K562 (cell line): ENCODE results near the gene DYRK1A. TPM values are rescaled to one million over a fixed set of nuclear protein-coding genes. Genes with fewer than 3 reads are reported as not detected.

Experiments
- ATF1 ChIP-seq, 2 experiments: fragments of 450-650 bp in 1 of 2; IDR thresholded peaks; 2 replicates each; pipeline ENCODE4 v1.6.1; 2016; ENCODE audit warnings: missing compliant biosample characterization in 1 of 2, missing genetic modification characterization in 1 of 2
- BACH1 ChIP-seq: fragments of 200-800 bp; sonication (Bioruptor generic); IDR thresholded peaks from 2 replicates; pipeline ENCODE4 v1.6.1; 2016; ENCODE audit warnings: missing genetic modification characterization, missing compliant biosample characterization
- CBX1 ChIP-seq: sonication (generic); IDR thresholded peaks from 2 replicates; pipeline ENCODE4 v1.6.1; 2016; ENCODE audit warnings: antibody characterized with exemption, low read depth, mild to moderate bottlenecking
- GTF2F1 ChIP-seq: IDR thresholded peaks from 2 replicates; pipeline ENCODE4 v1.6.1; 2011; ENCODE audit warnings: low read depth, low read length, improper control_type of control experiment
- TAF15 ChIP-seq: fragments of 200-400 bp; formaldehyde crosslinking; IDR thresholded peaks from 2 replicates; pipeline ENCODE4 v1.6.1; 2017; ENCODE audit warnings: mild to moderate bottlenecking, low read depth, low read length, moderate library complexity
- TARDBP ChIP-seq: fragments of 450-650 bp; IDR thresholded peaks from 2 replicates; pipeline ENCODE4 v1.6.1; 2016
- ZNF431 ChIP-seq: sonication (generic); formaldehyde crosslinking; IDR thresholded peaks from 2 replicates; pipeline ENCODE4 v1.8.0; 2022; ENCODE audit warnings: mild to moderate bottlenecking, missing genetic modification reagents
- ZSCAN32 ChIP-seq: fragments of 450-650 bp; formaldehyde crosslinking; IDR thresholded peaks from 2 replicates; pipeline ENCODE4 v1.4.0; 2020; ENCODE audit warnings: mild to moderate bottlenecking, moderate library complexity
- polyA plus RNA-seq, 8 experiments: library from polyadenylated mRNA; depleted of rRNA in 4 of 8; stranded (reverse) in 5 of 8; unstranded in 3 of 8; fragments of >200 nt; fragmentation: Nextera tagmentation in 2 of 8; fragmentation: Illumina TruSeq in 1 of 8; extraction: Ambion mirVana in 2 of 8; extraction: Trizol in 1 of 8; gene quantifications; 2 replicates each; pipeline versions ENCODE4 v1.2.1 to v1.2.3, GENCODE V29; 2011 to 2014; ENCODE audit warnings: inconsistent platforms in 1 of 8, missing spikeins in 1 of 8
- total RNA-seq, 7 experiments: library from RNA; depleted of rRNA in 6 of 7; stranded (reverse); fragments of >200 nt in 6 of 7; fragmentation: Illumina TruSeq in 2 of 7; extraction: Trizol in 2 of 7; gene quantifications; 2 replicates each; pipeline versions ENCODE4 v1.2.1 to v1.2.3, GENCODE V29; 2011 to 2021; ENCODE audit warnings: low replicate concordance in 1 of 7
- TF ChIP-seq, protein P1 (sequence below), 2 experiments: fragments of 450-650 bp; IDR thresholded peaks; 2 replicates each; pipeline ENCODE4 v1.6.1; 2016; ENCODE audit warnings: mild to moderate bottlenecking in 2 of 2, borderline replicate concordance in 1 of 2, low read depth in 1 of 2, moderate library complexity in 1 of 2
- TF ChIP-seq, protein P2 (sequence below): sonication (generic); formaldehyde crosslinking; IDR thresholded peaks from 2 replicates; pipeline ENCODE4 v1.8.0; 2022; ENCODE audit warnings: mild to moderate bottlenecking, low read depth, missing genetic modification reagents

DYRK1A gene
- total and polyA plus RNA-seq, 9 of the 15 experiments (the other 6 are each of a cell fraction or from before 2014, with no cell fraction given), result 3.7 to 64.8 (median 42.3) TPM

DNA sequence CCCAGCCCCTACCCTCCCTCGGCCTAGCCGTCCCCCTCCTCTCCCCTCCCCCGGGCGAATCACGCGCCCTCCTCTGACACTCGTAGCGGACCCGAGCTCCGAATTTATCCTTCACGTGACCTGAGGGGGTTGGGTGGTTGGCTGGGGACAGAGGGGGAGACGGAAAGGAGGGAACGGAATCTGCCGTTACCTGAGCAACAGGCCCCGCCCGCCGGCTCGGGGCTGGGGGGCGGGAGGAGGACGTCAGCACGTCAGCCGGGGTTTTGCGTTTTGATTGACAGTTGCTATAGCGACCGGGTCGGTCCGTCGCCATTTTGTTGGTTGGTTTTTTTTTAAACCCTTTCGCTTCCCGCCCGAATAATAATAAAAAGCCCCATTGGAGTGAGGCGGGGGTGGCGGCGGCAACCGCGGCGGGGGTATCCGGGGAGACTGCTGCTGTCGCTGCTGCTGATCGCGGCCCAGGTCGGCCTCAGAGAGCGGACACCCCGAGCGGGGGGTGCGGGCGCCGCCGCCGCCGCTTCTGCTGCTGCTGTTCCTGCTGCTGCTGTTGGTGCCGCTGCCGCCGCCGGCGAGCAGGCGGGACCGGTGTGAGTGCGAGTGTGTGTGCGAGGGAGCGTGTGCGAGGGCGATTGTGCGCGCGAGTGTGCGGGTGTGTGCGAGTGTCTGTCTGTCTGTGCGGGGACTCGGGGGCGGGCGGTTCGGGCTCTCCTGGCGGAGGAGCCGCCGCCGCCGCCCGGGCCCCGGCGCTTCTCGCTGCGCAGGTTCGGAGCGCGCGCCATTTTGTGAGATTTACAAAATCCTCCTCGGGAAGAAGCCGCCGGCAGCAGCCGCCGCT lies at the start of gene DYRK1A (continued):
- TF ChIP-seq, protein P1, sequence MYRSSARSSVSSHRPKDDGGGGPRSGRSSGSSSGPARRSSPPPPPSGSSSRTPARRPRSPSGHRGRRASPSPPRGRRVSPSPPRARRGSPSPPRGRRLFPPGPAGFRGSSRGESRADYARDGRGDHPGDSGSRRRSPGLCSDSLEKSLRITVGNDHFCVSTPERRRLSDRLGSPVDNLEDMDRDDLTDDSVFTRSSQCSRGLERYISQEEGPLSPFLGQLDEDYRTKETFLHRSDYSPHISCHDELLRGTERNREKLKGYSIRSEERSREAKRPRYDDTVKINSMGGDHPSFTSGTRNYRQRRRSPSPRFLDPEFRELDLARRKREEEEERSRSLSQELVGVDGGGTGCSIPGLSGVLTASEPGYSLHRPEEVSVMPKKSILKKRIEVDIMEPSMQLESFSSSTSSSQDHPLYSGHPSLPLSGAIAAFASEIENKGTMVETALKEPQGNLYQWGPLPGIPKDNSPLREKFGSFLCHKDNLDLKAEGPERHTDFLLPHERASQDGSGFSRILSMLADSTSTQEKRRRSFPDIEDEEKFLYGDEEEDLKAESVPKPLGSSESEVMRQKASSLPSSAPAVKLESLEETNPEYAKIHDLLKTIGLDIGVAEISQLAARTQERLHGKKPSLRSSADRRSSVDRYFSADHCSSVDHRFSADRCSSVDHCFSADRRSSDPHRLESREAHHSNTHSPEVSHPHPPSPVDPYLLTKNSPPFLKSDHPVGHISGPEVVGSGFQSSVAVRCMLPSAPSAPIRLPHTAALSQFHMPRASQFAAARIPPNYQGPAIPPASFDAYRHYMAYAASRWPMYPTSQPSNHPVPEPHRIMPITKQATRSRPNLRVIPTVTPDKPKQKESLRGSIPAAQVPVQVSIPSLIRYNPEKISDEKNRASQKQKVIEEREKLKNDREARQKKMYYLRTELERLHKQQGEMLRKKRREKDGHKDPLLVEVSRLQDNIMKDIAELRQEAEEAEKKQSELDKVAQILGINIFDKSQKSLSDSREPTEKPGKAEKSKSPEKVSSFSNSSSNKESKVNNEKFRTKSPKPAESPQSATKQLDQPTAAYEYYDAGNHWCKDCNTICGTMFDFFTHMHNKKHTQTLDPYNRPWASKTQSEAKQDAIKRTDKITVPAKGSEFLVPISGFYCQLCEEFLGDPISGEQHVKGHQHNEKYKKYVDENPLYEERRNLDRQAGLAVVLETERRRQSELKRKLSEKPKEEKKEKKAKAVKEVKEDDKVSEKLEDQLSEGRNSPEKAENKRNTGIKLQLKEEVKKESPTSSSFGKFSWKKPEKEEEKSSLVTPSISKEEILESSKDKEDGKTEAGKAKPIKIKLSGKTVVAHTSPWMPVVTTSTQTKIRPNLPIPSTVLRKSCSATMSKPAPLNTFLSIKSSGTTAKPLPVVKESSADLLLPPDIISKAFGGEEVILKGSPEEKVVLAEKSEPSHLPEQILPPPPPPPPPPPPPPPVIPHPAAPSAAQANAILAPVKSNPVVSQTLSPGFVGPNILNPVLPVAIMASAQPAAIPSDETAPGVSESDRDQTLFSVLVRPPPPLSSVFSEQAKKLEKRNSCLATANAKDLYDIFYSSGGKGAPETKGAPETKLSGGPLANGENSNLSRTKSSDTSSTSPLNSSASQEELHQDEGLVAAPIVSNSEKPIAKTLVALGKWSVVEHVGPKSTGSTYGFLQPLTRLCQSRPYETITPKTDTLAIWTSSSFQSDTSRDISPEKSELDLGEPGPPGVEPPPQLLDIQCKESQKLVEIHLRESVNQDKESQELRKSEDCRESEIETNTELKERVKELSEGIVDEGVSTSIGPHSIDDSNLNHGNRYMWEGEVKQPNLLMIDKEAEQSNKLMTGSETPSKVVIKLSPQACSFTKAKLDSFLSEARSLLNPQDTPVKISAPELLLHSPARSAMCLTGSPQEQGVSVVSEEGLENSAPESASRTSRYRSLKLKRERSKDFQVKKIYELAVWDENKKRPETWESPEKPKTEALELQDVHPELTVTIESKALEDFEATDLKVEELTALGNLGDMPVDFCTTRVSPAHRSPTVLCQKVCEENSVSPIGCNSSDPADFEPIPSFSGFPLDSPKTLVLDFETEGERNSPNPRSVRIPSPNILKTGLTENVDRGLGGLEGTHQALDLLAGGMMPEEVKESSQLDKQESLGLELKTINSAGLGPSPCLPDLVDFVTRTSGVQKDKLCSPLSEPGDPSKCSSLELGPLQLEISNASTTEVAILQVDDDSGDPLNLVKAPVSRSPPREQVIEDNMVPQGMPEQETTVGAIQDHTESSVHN (IDR thresholded peaks at IDR 0.05; ENCODE audit: borderline replicate concordance in 1 of 2, low read depth in 1 of 2), result no peak
- no peak for TF ChIP-seq GTF2F1
- TF ChIP-seq ZNF431, result no peak
- no peak for TF ChIP-seq TAF15
- TF ChIP-seq CBX1, result peak; percentile 61; the same call in 1 of the 2 replicates
- no peak for TF ChIP-seq ATF1 (CRISPR knock-in tag; IDR thresholded peaks at IDR 0.05)
- peak; percentile 92 for TF ChIP-seq ATF1 (tag; IDR thresholded peaks at IDR 0.05)
- TF ChIP-seq BACH1 (tag), result no peak
- TF ChIP-seq, protein P2, sequence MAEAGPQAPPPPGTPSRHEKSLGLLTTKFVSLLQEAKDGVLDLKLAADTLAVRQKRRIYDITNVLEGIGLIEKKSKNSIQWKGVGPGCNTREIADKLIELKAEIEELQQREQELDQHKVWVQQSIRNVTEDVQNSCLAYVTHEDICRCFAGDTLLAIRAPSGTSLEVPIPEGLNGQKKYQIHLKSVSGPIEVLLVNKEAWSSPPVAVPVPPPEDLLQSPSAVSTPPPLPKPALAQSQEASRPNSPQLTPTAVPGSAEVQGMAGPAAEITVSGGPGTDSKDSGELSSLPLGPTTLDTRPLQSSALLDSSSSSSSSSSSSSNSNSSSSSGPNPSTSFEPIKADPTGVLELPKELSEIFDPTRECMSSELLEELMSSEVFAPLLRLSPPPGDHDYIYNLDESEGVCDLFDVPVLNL (CRISPR knock-in tag), result peak; percentile 51
- TF ChIP-seq TARDBP, result peak; percentile 59; the same call in 1 of the 2 replicates
- TF ChIP-seq ZSCAN32 (CRISPR knock-in tag), result no peak
